Heart left ventricle (tissue), 13 donors: Measurements from ENCODE around the gene CABLES2.

Source experiments
- POLR2A ChIP-seq, 2 donors: fragments of 450-650 bp; IDR thresholded peaks; one replicate each; pipeline ENCODE4 v1.6.1; 2017; ENCODE audit warnings: antibody characterized with exemption in 2 of 2, mild to moderate bottlenecking in 2 of 2, moderate library complexity in 2 of 2
- TF ChIP-seq, protein P1 (sequence below), 12 donors: fragments of 200-600 bp; sonication (generic) in 4 of 12; IDR thresholded peaks; one replicate each; pipeline versions ENCODE4 v1.5.0 to v1.8.0; 2018 to 2022; ENCODE audit warnings: antibody characterized with exemption in 12 of 12, mild to moderate bottlenecking in 5 of 12
- donor health status: ischemic (EF 13 %, LVEDD 7.1; RV severe dilation, severe dysfunction).
- donor health status: DM: no; HTN: yes; CAD: no.
- donor health status: DM: no; HTN: no; CAD: no.
- donor health status: ischemic (EF 25% LVEDD 6.9; RV normal size, moderate dysfunction).
- donor health status: ischemic (EF 25% LVEDD 5.7; RV mildly dilated, moderate dysfunction).
- donor health status: ischemic (EF 35%, LVEDD 5.7; RV mildly dilated, moderate dysfunction).
- donor health status: nonischemic (EF 11% LVEDD 7.7; RV severe dilation, severe dysfunction).
- donor health status: DM: yes; HTN: yes; CAD: no.
- donor health status: PGD.
- donor health status: ischemic (EF 29% LVEDD 5.4; RV normal size, mild dysfunction).
- donor health status: nonischemic (EF 23%, LVEDD 6.1; RV moderate dilation, normal function).

DNA sequence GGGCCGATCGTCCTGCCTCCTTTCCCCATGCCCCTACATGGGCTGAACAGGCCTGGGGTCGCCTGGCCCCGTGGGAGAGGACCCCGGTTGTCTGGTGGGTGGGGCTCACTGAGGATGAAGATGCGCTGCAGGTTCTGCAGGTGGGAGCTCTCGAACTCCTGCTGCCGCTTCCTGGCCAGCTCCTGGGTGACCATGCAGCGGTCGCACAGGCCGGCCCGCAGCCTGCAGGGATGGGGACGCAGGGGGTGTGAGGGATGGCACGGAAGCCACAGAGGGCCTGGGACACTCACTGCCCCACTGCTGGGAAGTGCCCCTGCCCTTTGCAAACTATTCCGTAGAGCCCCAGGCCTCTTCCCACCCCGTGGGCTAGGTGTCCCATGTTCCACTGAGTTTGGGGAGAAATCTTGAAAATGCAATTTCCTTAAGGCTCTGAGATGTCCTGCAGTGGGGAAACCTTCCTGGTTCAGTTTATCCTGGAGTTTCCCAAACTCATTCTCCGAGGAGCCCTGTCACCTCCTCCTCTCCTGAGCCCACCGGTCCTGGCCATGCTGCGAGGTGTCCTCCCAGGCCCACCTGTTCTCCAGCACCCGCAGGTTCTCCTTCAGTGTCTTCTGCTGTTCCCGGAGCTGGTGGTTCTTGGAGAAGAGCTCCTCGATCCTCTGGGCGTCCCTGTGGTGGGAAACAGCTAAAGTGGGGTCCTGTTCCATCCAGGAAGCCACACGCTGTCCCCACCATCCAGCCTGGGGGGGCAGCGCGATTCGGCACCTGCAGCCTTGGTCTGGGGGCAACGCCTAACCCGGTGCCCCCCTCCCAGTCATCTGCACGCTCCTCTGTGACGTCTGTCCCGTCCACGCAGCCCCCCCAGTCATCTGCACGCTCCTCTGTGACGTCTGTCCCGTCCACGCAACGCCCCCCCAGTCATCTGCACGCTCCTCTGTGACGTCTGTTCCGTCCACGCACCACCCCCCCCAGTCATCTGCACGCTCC, 9.9 kb upstream of the CABLES2 start:
- no peak for TF ChIP-seq POLR2A (IDR thresholded peaks at IDR 0.05)
- TF ChIP-seq, protein P1, sequence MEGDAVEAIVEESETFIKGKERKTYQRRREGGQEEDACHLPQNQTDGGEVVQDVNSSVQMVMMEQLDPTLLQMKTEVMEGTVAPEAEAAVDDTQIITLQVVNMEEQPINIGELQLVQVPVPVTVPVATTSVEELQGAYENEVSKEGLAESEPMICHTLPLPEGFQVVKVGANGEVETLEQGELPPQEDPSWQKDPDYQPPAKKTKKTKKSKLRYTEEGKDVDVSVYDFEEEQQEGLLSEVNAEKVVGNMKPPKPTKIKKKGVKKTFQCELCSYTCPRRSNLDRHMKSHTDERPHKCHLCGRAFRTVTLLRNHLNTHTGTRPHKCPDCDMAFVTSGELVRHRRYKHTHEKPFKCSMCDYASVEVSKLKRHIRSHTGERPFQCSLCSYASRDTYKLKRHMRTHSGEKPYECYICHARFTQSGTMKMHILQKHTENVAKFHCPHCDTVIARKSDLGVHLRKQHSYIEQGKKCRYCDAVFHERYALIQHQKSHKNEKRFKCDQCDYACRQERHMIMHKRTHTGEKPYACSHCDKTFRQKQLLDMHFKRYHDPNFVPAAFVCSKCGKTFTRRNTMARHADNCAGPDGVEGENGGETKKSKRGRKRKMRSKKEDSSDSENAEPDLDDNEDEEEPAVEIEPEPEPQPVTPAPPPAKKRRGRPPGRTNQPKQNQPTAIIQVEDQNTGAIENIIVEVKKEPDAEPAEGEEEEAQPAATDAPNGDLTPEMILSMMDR (IDR thresholded peaks at IDR 0.05) = no peak
